SK-N-SH (cell line): ENCODE measurements around the gene PROM2. TPM values are rescaled to one million over a fixed set of nuclear protein-coding genes. Genes with fewer than 3 reads are reported as not detected.

ENCODE experiments used
- CTCF ChIA-PET: fragments of 300-600, 350-600 bp; formaldehyde crosslinking; extraction: SDS; loops from one replicate; lab custom pipeline; 2021; lab: Yijun Ruan, JAX
- POLR2A ChIA-PET: fragments of 350-600 bp; sonication (Branson Sonifier 250); formaldehyde crosslinking; extraction: SDS; loops from one replicate; lab custom pipeline; 2020; ENCODE audit warnings: antibody characterized with exemption, inconsistent platforms; lab: Yijun Ruan, JAX
- DNase-seq: peaks from one replicate; pipeline ENCODE4 v3.0.0; 2012
- H2AFZ ChIP-seq: fragments of 200-600 bp; sonication (generic); 2 replicates; pipeline ENCODE4 v1.8.1; 2016; ENCODE audit warnings: antibody characterized with exemption, mild to moderate bottlenecking, low read depth
- H3F3A ChIP-seq: fragments of 200-600 bp; sonication (generic); replicated peaks from 2 replicates; pipeline ENCODE3; 2016; ENCODE audit warnings: antibody characterized with exemption, mild to moderate bottlenecking; ENCODE audit not compliant: insufficient read depth
- H3K27ac ChIP-seq, 2 experiments: fragments of 200-500 bp in 1 of 2; fragments of 200-600 bp in 1 of 2; sonication (Bioruptor generic) in 1 of 2; sonication (generic), shearing (Covaris generic) in 1 of 2; 2 replicates each; pipeline versions ENCODE4 v1.5.1 to v1.6.1; 2014 to 2016; ENCODE audit warnings: low read depth in 2 of 2, inconsistent platforms in 1 of 2, low read length in 1 of 2, mild to moderate bottlenecking in 1 of 2, mixed read lengths in 1 of 2
- H3K27me3 ChIP-seq: fragments of 200-600 bp; sonication (generic), shearing (Covaris generic); 2 replicates; pipeline ENCODE4 v1.6.1; 2016; ENCODE audit warnings: mixed run types; ENCODE audit not compliant: insufficient read depth
- H3K36me3 ChIP-seq, 2 experiments: fragments of 200-500 bp in 1 of 2; fragments of 200-600 bp in 1 of 2; sonication (Bioruptor generic) in 1 of 2; sonication (generic) in 1 of 2; replicated peaks in 1 of 2; 2 replicates each; pipeline versions ENCODE3 to v1.5.1; 2014 to 2016; ENCODE audit warnings: low read length in 1 of 2, mild to moderate bottlenecking in 1 of 2; ENCODE audit not compliant: insufficient read depth in 2 of 2, control insufficient read depth in 1 of 2
- H3K4me1 ChIP-seq, 2 experiments: fragments of 200-500 bp in 1 of 2; fragments of 200-600 bp in 1 of 2; sonication (Bioruptor generic) in 1 of 2; sonication (generic), shearing (Covaris generic) in 1 of 2; 2 replicates each; pipeline versions ENCODE4 v1.5.1 to v1.6.1; 2014 to 2016; ENCODE audit warnings: low read depth in 1 of 2, low read length in 1 of 2, mixed run types in 1 of 2; ENCODE audit not compliant: insufficient read depth in 2 of 2, control insufficient read depth in 1 of 2
- H3K4me2 ChIP-seq: fragments of 200-600 bp; sonication (generic), shearing (Covaris generic); 2 replicates; pipeline ENCODE4 v1.6.1; 2017; ENCODE audit warnings: mixed run types
- H3K4me3 ChIP-seq, 2 experiments: fragments of 200-500 bp in 1 of 2; fragments of 200-600 bp in 1 of 2; sonication (Bioruptor generic) in 1 of 2; sonication (generic), shearing (Covaris generic) in 1 of 2; 2 replicates each; pipeline versions ENCODE4 v1.5.1 to v1.8.1; 2014 to 2016; ENCODE audit warnings: low read depth in 2 of 2, inconsistent platforms in 1 of 2, low read length in 1 of 2, mild to moderate bottlenecking in 1 of 2, mixed read lengths in 1 of 2, moderate library complexity in 1 of 2
- H3K79me2 ChIP-seq: fragments of 200-600 bp; sonication (generic); 2 replicates; pipeline ENCODE4 v1.8.1; 2017; ENCODE audit warnings: mild to moderate bottlenecking; ENCODE audit not compliant: insufficient read depth
- H3K9ac ChIP-seq: fragments of 200-600 bp; sonication (generic); 2 replicates; pipeline ENCODE4 v1.6.1; 2017; ENCODE audit warnings: mixed run types
- H3K9me2 ChIP-seq: fragments of 200-600 bp; sonication (generic); 2 replicates; pipeline ENCODE4 v1.6.1; 2017; ENCODE audit warnings: mixed run types
- H3K9me3 ChIP-seq: fragments of 200-600 bp; sonication (generic); 2 replicates; pipeline ENCODE4 v1.6.1; 2017; ENCODE audit warnings: mixed run types, mild to moderate bottlenecking, moderate library complexity
- H4K20me1 ChIP-seq: fragments of 200-600 bp; sonication (generic); 2 replicates; pipeline ENCODE4 v1.6.1; 2017; ENCODE audit warnings: mild to moderate bottlenecking, mixed run types; ENCODE audit not compliant: insufficient read depth
- FOSL2 ChIP-seq: IDR thresholded peaks from 2 replicates; pipeline ENCODE4 v1.4.0; 2012; ENCODE audit warnings: low read depth, mild to moderate bottlenecking, moderate library complexity, borderline replicate concordance
- GABPA ChIP-seq: IDR thresholded peaks from 2 replicates; pipeline ENCODE4 v1.4.0; 2012; ENCODE audit warnings: low read depth, mild to moderate bottlenecking
- REST ChIP-seq: IDR thresholded peaks from 2 replicates; pipeline ENCODE4 v1.6.1; 2012; ENCODE audit warnings: mild to moderate bottlenecking, low read depth, low read length, moderate library complexity
- RXRA ChIP-seq: IDR thresholded peaks from 2 replicates; pipeline ENCODE4 v1.4.0; 2012; ENCODE audit warnings: low read depth, mild to moderate bottlenecking, borderline replicate concordance
- TCF12 ChIP-seq: IDR thresholded peaks from 2 replicates; pipeline ENCODE4 v1.4.0; 2012
- TEAD4 ChIP-seq: IDR thresholded peaks from 2 replicates; pipeline ENCODE4 v1.4.0; 2012; ENCODE audit warnings: mild to moderate bottlenecking, borderline replicate concordance; ENCODE audit not compliant: insufficient read depth
- WGBS: methylation state at CpG from one replicate; pipeline ENCODE4 v1.1.6; 2017; ENCODE audit warnings: low lambda C conversion rate; 5-methylcytosine and 5-hydroxymethylcytosine counted together
- polyA plus RNA-seq, 3 experiments: library from polyadenylated mRNA; depleted of rRNA; stranded (reverse); fragments of >200 nt; gene quantifications; 2 replicates each; pipeline ENCODE4 v1.2.3, GENCODE V29; 2012

PROM2 gene
- polyA plus RNA-seq, 1 of the 3 experiments (the other 2 are of a cell fraction), result 0.38 TPM

GRCh38 chr2:95283562-95283961 lies 9.3 kb downstream of the PROM2 start (continued):
- TF ChIP-seq REST, result no peak
- TF ChIP-seq TCF12, result no peak
- no peak for TF ChIP-seq FOSL2
- TF ChIP-seq TEAD4, result no peak
- TF ChIP-seq RXRA, result no peak
- TF ChIP-seq, all 33 proteins: peak for 0

- no peaks in the 10 kb centered on the region for H3K79me2 ChIP-seq
- POLR2A ChIA-PET, result no interaction called here
- H3K4me2 ChIP-seq, result no peak overlapping the region
- CTCF ChIA-PET, result interaction anchor here (1.1 kb wide), 1 partner anchor 54 kb away, joined by 3 read pairs; no protein-coding TSS in a partner anchor
- 84% methylated on average over 7 of the region's 13 CpGs for WGBS
- no peaks in the 10 kb centered on the region for H3K27me3 ChIP-seq
- no peak overlapping the region for H3K4me3 ChIP-seq
- no peak for DNase-seq
- H2AFZ ChIP-seq, result no peak overlapping the region
- H3F3A ChIP-seq, result no peaks in the 10 kb centered on the region
- no peaks in the 10 kb centered on the region for H4K20me1 ChIP-seq
- no peaks in the 10 kb centered on the region for H3K9me2 ChIP-seq
- no peak overlapping the region for H3K9ac ChIP-seq
- H3K36me3 ChIP-seq, result no peaks in the 10 kb centered on the region
- H3K27ac ChIP-seq, result no peak overlapping the region
- peak; percentile 84; the same call in 1 of the 2 replicates for TF ChIP-seq REST
- TF ChIP-seq GABPA, result no peak
- H3K9me3 ChIP-seq, result no peaks in the 10 kb centered on the region
- no peaks in the 10 kb centered on the region for H3K4me1 ChIP-seq
Measured at GRCh38 chr2:95284886-95285541, 10.8 kb downstream of the PROM2 start.
